ENCODE measurements around the gene TRAF3IP3.
"Not testable (repeated sequence)": the region's sequence is repeated elsewhere in the genome, so short reads cannot be mapped to it uniquely, and the experiment has no call there.

The TRAF3IP3 gene

DNA sequence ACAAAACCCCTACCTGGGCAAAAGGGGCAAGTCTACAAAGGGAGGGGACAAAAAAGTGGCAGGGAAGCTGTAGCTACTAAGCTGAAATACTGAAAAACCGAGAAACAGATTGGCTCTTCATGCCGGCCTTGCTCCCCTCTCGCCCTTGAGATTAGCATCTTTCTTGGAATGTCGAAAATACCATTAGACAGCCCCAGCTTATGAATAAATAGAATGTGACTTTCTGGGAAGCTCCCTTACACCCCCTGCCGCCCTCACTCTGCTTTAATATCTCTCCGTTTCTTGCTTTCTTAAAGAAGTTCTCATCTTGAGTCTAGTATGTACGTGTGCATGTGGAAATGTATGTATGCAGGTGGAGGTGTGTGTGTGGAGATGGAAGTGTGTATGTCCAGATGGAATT lies 14.1 kb downstream of the TRAF3IP3 start:
- DNase-seq: no peak

DNA sequence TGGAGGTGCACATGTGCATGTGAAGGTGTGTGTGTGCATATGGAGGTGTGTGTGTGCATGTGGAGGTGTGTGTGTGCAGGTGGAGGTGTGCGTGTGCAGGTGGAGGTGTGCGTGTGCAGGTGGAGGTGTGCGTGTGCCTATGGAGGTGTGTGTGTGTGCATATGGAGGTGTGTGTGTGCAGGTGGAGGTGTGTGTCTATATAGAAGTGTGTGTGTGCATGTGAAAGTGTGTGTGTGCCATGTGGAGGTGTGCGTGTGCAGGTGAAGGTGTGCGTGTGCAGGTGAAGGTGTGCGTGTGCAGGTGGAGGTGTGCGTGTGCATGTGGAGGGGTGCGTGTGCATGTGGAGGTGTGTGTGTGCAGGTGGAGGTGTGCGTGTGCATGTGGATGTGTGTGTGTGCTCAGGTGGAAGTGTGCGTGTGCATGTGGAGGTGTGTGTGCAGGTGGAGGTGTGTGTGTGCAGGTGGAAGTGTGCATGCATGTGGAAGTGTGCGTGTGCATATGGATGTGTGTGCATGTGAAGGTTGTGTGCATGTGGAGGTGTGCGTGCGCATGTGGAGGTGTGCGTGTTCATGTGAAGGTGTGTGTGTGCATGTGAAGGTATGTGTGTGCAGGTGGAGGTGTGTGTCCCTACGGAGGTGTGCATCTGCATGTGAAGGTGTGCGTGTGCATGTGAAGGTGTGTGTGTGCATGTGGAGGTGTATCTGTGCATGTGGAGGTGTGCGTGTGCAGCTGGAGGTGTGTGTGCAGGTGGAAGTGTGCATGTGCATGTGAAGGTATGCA lies 15.0 kb downstream of the TRAF3IP3 start:
- no peak for DNase-seq

DNA sequence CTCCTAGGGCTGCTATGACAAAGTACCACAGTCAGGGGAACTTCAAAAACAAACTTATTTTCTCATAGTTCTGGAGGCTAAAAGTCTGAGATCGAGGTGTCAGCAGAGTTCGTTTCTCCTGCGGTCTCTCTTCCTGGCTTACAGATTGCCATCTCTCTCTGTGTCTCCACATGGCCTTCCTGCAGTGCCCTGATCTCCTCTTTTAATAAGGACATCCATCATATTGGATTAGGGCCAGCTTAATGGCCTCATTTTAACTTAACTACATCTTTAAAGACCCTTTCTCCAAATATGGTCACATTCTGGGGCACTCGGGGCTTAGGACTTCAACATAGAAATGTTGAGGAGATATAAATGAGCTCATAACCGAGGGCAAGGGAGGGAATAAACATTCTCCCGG lies 16.3 kb downstream of the TRAF3IP3 start:
- no peak for DNase-seq

DNA sequence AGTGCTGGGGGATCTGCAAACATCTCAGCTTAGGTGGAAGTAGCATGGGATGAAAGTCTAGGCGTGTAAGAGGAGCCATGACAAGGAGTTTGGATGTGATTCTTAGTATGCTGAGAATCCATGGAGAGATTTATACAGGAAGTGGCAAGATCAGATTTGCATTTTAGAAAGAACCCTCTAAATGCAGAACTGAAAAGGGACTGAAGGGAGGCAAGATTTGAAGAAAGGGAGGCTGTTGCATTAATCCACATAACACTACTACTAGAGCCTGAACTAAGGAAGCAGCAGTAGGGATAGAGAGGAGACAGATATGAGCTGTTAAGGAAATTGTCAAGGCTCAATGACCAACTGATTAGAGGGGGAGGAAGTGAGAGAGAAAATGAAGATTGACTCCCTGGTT lies 18.7 kb downstream of the TRAF3IP3 start:
- no peak for DNase-seq

DNA sequence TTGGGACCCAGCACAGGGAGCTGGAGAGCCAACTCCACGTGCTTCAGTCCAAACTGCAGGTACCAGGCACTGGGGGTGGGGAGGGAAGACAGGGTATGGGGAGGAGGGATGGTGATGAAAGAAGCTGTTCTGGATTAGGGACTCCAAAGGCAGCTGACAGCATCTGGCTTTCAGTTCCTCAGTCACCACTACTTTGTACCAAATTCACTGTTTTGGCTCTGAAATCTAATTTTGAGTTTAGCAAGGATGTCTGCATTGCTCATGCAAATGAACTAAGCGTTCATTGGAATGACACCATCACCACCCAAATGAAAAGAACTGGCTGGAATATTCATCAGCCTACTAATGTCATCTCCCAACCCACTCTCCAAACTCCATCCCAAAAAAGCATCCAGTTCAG lies 19.8 kb downstream of the TRAF3IP3 start:
- DNase-seq: no peak

DNA sequence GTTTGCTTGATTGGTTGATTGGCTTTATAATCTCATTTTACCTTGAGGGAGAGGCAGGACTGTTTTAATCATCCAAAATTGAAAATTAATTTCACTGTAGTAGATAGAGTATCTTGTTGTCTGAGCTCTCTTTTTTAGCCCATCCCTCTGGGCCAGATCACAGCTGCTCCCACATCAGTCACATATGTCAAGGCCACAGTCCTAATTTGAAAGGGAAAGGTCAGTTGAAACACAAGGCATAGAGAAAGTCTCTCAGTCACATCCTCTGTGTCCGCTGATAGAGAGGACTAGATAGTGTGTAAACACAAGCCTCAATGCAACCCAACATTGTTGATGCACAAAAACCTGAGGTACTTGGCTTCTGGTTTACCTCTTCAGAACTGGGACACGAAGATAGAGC lies 21.7 kb downstream of the TRAF3IP3 start:
- no peak for DNase-seq

DNA sequence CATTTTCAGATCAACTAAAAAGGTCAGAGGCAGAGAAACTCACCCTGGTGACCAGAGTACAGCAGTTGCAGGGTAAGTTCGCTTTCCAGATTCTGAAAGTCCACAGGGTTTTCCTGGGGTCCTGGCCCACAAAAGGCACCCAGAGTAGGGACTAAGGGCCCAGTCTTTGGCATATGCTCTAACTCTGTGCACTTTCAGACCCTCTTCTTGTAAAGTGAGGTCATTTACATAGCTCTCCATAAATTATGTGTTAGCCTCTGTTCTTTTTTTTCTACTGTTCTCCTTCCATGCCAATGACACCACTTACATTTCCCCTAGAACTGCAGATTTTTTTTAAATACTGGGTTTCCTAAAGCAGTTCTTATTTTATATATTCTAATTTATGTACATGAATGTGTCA lies 22.2 kb downstream of the TRAF3IP3 start:
- no peak for DNase-seq

DNA sequence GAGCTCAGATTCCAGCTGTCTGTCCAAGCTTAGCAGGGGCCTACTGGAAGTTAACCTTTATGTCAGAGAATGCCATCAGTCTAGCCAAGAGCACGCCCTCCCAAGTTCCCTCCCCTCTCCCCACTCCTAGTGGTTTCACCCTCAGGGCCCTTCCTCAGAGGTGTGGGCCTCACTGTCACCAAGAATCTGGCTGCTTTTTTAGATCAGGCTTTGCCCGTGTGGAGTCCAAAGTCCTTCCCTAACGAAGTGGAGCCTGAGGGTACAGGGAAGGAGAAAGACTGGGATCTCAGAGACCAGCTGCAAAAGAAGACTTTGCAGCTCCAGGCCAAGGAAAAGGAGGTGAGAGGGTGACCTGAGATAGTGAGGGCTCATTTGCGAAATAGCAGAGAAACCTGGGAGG lies 24.4 kb downstream of the TRAF3IP3 start:
- DNase-seq: no peak

DNA sequence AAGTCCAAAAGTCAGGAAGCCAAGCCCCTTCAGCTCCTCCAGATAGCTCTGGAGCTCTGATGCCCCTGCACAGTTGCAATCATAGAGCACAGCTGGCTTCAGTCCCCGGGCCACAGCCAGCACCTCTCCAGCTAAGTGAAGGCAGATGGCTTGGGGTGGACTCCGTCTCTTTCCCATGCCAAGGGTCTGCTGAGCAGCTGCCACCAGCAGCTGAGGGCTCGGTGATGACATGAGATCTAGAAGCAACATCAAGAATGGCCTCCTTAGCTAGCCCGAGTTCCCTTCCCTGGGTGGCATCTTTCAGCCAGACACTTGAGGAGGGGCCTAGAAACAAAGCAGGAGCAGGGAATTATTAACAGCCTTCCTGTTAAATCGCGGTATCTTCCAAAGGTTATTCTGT lies 27.5 kb downstream of the TRAF3IP3 start:
- DNase-seq: no peak

DNA sequence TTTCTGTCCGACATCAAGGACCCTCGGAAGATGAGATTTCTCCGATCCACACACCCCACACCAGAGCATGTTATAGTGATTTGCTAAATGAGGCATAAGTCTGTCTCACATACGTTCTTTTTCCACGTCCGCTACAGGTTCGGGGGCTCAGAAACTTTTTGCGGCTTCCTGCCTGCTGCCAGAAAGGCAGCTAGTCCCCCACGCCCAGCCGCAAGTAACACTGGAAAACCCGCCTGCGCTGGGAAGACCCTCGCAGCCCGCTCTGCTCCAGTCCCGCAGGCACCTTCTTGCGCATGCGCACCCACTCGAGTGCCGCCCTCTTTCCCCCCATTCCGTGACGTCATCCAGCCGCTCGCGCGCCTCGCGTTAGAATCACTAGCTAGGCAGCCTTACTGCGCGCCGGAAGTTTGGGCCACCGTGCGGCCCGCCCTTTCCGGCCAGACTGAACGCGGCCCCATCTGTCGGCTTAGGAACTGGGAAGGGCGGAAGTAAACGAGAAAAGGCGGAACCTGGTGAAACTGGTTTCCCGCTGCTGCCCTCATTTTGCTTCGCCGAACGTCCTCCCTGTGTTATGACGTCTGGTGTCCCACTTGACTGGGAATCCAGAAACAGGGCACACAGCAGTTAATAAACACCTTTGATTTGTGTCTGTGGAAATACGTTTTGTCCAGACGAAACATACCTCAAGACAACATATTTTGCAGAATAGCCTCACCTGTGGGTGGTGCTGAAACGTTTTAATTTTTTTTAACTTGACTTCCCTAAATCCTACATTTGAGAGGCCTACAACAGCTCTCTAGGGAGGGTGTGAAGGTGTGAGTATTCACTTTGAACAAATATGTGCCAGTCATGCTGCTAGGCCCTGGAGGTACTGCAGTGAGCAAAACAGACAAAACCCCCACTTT lies 28.7 kb downstream of the TRAF3IP3 start, which contains the start of gene C1orf74:
Gene C1orf74 (minus strand): TSS at position 295 of the 905 bp plus-strand sequence. CDS start 925 bp downstream, outside the sequence.
- DNase-seq: peak; percentile 99

DNA sequence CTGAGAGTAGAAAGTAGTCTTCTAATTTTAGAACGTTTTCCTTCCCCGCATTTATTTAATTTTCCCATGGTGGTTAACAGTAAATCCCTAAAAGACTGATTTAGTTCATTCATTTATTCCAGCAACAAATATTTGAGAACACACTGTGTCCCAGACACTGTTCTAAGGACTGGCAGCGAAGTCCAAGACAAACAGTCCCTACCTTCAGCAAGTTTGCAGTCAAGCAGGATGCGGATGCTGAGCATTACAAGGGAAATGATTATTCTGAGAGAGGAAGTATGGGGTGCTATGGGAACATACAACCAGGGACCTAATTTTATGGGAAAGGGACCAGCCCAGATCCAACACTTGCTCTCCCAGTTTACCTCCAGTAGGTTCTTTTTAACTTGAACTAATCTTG lies 29.7 kb downstream of the TRAF3IP3 start:
- DNase-seq: no peak

DNA sequence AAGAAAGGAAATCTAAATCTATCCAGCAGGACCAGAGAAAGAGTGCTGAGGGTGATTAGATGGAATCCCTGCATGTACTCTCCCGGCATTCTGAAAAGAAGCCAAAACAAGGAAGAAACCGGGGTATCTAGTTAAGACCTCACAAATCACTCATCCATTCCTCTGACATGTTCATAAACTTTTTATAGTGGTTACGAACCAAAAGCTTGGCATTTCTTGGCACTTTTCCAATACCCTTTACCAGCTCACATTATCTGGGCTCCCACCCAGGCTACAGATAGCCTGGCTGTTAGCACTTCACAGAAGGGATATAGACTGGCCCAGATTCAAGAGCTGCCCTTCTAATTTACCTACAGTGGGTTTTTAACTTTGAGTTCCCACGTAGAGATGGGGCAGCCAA lies 30.3 kb downstream of the TRAF3IP3 start:
- no peak for DNase-seq

DNA sequence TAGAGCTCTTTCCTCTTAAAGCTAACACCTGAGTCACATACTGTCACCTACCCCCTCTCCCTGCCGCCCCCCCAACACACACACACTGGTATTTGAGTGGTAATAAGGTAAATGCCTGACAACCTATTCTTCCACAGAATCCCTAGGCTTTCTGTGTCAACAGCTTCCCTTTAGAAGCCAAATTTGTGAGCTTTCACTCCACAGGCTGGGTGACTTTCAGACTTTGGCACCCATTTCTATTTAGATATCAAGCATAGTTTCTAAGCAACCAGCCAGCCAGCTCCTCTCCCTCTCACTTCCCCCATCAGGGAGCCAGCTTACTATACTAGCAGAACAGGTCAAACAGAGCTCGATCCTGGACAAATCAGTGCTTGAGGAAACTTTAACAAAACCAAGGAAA lies 31.7 kb downstream of the TRAF3IP3 start:
- DNase-seq: no peak

DNA sequence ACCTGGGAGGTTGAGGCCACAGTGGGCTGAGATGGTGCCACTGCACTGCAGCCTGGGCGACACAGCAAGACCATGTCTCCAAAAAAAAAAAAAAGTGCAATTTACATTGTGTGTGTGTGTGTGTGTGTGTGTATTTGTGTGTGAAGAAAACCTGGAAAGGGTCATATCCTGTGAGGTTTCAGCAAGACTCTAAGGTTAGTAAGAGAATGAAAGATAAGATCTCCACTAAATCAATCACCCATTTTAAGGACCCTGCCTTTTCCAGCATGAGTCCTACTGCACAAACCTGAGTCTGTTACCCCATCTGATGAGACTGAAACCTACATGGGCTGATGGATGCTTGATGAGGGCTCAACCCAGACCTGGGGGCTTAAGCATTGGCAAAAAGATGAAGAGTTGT lies 33.4 kb downstream of the TRAF3IP3 start:
- no peak for DNase-seq

DNA sequence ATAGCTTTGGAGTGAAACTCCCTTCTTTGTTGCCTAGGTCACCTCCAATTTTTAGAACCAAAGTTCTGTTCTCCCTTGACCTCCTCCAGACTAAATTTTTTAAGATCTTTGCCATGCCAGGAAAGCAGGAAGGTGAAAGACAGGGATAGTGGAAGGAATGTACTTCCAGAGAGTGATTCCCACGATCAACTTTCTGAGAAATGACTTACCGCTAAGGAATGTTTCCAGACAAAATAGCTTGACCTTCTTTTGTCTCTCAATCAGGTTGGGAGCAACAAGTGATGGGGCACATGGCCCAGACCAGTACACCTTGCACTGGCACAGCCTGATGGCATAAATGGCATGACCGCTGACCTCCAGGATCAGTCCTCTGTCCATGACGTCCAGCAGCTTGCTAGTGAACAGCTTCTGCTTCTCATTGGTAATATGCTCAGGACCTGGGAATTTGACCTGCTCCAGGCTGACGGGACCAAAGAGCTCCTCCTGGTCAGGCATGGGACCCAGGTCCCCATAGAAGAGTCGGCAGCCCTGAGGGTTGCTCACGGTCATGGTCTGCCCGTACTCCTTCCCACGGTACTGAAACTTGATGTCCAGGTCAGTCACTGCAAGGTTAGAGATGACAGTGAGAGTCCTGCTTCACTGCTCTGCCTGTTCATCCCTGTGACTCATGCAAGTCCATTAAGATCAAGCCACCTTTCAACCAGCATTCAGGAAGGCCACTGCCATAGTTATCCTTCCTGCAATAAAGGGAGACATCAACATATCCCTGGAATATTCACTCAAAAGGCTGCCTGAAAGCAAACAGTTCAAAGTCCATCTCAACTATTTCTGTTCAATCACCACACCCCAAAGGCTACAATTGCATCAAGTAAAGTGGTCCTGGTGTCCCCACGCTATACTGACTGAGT lies 34.7 kb downstream of the TRAF3IP3 start:
- DNase-seq: no peak

DNA sequence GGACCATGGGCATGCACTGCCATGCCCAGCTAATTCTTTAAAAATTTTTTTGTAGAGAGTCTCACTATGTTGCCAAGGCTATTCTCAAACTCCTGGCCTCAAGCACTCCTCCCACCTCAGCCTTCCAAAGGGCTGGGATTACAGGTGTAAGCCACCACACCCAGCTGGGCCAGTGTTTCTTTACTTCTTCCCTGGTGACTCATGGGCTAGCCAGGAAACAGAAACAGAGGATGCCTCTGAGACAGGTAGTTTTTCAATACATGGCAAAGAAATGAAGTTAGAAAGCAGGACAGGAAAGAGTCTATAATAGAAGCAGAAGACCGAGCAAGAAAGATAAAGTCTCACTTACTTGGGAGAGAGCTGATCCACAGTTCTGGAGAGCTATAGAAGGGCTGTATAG lies 36.1 kb downstream of the TRAF3IP3 start:
- no peak for DNase-seq

DNA sequence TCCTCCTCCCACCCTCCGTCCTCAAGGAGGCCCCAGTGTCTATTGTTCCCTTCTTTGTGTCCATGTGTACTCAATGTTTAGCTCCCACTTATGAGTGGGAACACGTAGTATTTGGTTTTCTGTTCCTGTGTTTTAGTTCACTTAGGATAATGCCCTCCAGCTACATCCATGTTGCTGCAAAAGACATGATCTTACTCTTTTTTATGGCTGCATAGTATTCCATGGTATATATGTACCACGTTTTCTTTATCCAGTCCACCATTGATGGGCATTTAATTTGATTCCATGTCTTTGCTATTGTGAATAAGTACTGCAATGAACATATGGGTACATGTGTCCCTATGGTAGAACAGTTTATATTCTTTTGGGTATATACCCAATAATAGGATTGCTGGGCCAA lies 37.9 kb downstream of the TRAF3IP3 start:
- not testable (repeated sequence) for DNase-seq

DNA sequence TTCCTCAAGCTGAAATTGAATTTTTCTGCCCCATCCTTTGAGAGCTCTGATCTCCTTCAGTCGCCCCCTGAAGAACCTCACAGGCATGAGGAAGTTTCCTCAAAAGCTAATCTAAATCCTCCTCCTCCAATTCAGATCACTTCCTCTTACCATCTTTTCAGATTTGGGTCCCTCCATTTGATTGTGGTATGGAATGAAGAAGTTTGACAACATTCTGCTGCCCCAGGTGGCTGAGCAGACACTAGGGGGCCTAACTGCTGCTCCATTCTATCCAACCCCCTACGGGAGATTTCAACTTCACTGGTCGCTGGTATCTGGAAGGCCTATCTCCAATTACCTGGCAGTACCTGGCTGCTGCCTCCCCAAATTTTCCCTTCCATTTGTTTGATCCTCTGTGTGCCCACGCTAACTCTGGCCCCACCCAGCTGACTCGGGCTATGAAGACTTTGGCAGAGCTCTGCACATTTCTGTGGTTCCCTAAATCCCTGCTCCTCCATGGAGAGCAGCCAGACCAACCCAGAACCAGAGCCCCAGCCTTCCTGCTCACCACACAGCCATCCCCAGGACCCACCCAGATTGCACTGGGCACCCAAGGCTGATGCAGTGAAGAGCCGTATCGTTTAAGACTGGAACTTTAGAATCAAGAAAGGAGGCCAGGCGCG lies 42.3 kb downstream of the TRAF3IP3 start:
- DNase-seq: no peak

DNA sequence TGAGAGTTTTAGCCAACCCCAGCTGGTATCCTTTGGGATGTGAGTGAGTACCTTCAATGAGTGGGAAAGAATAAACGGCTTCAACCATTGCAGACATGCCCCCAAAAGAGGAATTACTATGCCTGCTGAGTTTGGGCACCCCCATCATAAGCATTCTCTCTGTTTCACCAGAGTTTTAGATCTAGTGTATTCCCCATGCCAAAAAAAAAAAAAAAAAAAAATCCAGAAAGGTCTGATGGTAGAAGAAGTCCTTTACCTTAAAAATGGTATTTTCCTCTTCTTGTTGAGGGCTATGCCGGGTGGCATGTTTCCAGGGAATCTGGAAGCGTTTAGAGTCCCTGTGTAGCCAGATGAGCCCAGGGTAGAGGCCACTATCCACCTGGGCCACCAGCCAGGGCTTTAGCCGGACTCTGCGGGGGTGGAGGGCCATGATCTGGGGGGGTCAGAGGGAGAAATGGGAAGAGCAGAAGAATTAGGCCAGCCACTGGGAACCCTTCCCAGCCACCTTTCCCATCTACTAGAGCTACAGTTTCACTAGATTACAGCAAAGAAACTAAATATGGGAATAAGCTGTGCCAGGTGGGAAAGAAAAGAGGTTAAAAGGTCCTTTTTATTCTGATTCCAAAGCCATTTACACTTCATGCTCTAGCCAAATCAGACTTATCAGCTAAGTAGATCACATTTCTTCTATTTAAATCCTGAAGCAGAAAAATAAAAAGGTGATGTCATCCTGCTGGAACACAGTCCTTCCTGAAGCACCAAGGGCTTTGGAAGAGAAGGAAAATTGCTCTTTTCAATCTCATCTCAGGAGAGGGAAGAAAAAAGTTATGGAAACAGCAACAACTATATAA lies 45.4 kb downstream of the TRAF3IP3 start:
- DNase-seq: no peak

DNA sequence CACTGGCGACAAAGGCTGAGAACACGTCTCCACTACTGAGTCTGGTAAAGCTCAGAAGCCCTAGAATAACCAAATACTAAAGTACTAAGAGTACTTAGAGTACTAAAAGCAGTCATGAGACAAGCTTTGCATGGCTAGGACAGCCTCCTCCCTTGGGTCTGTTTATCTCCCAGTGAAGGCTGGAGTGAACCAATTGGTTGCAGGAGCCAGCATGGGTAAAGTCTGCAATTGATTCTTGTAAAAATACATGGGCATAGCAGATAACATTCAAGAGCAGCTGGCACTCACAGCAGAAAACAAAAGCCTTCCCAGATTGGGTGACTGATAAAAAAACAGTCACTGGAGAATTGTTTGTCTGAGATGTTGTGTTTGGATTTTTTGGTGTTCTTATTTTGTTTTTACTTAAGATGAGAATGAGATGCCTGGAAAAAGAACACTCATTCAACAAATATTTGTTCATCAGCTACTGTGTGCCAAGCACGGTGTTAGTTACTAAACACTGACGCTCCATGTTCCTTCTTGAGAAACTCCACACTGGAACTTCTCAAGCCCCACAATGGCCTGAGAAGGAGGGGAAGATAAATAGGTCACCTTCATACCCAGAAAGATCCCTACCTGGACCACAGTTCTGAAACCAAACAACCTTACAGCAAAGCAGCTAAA lies 46.4 kb downstream of the TRAF3IP3 start:
- DNase-seq: no peak

DNA sequence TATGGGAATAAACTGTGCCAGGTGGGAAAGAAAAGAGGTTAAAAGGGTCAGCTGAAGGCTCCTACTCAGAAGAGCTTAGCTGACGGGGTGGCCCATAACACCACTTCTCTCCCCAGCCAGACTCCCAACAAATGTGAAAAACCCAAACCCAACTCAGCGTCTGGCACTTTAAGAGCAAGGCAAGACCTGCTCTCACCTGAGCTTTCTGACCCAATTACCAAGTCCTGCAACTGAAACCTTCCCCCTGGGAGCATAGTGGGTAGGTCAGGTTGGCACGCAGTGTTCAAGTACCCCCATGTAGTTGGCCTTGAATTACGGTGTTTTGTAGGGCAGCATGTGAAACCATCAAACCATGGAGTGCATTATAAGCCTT lies 46.9 kb downstream of the TRAF3IP3 start:
- DNase-seq: no peak
